ENCODE data around the gene GHITM. TPM values are rescaled to one million over a fixed set of nuclear protein-coding genes. Genes with fewer than 3 reads are reported as not detected.

The GHITM gene
- total RNA-seq, 2 donors from 2014 or later = 242 to 490 TPM

GRCh38 chr10:84156009-84156408 lies 16.7 kb downstream of the GHITM start:
- H3K9me3 ChIP-seq = no peaks in the 10 kb centered on the region
- no peak for DNase-seq (ENCODE audit: low spot score)
- TF ChIP-seq CTCF (IDR thresholded peaks at IDR 0.05) = no peak
- no peaks in the 10 kb centered on the region for H3K4me1 ChIP-seq
- no peaks in the 10 kb centered on the region for H3K27me3 ChIP-seq
- H3K36me3 ChIP-seq = peaks cover 48% of the 10 kb centered on the region
- no peak overlapping the region for H3K27ac ChIP-seq
- no peak overlapping the region for H3K4me3 ChIP-seq

GRCh38 chr10:84156768-84157167 lies 17.5 kb downstream of the GHITM start:
- no peak for DNase-seq (ENCODE audit: low spot score)
- H3K27ac ChIP-seq = no peak overlapping the region

GRCh38 chr10:84158061-84158460 lies 18.8 kb downstream of the GHITM start:
- no peaks in the 10 kb centered on the region for H3K4me1 ChIP-seq

More at GRCh38 chr10:84156768-84157167, 17.5 kb downstream of the GHITM start:
- Histone ChIP-seq H3K9me3 (no peaks in the 10 kb centered on the region), H3K36me3 (peaks cover 40% of the 10 kb centered on the region), H3K4me3 (no peak overlapping the region), H3K4me1 (no peaks in the 10 kb centered on the region), H3K27me3 (no peaks in the 10 kb centered on the region)
- no peak for TF ChIP-seq CTCF (IDR thresholded peaks at IDR 0.05)

GRCh38 chr10:84158550-84158949 lies 19.2 kb downstream of the GHITM start:
- Histone ChIP-seq H3K36me3 (peaks cover 22% of the 10 kb centered on the region), H3K27ac (no peak overlapping the region), H3K4me1 (no peaks in the 10 kb centered on the region), H3K27me3 (no peaks in the 10 kb centered on the region), H3K9me3 (no peaks in the 10 kb centered on the region), H3K4me3 (no peak overlapping the region)
- DNase-seq (ENCODE audit: low spot score) = no peak
- no peak for TF ChIP-seq CTCF (IDR thresholded peaks at IDR 0.05)

More at GRCh38 chr10:84158061-84158460, 18.8 kb downstream of the GHITM start:
- no peak for DNase-seq (ENCODE audit: low spot score)
- Histone ChIP-seq H3K27me3 (no peaks in the 10 kb centered on the region), H3K36me3 (peaks cover 27% of the 10 kb centered on the region), H3K27ac (no peak overlapping the region), H3K9me3 (no peaks in the 10 kb centered on the region), H3K4me3 (no peak overlapping the region)
- no peak for TF ChIP-seq CTCF (IDR thresholded peaks at IDR 0.05)

- H3K4me3 ChIP-seq = no peak overlapping the region
- peaks cover 16% of the 10 kb centered on the region for H3K36me3 ChIP-seq
- H3K9me3 ChIP-seq = no peaks in the 10 kb centered on the region
- H3K27ac ChIP-seq = no peak overlapping the region
- no peaks in the 10 kb centered on the region for H3K27me3 ChIP-seq
- no peaks in the 10 kb centered on the region for H3K4me1 ChIP-seq
- DNase-seq (ENCODE audit: low spot score) = no peak
- TF ChIP-seq CTCF (IDR thresholded peaks at IDR 0.05) = no peak
These were observed 19.9 kb downstream of the GHITM start for GRCh38 chr10:84159076-84159685.

Data from right atrium auricular region (tissue), 2 donors.